ENCODE results near the gene PRPSAP2.

The PRPSAP2 gene

GRCh38 chr17:18970582-18971480, 112.9 kb downstream of the PRPSAP2 start:
- Histone ChIP-seq H3K4me3 (ENCODE audit: control insufficient read depth in 1 of 7, extremely low read depth in 1 of 7, insufficient read depth in 4 of 7, low read depth in 2 of 7, low read length in 6 of 7) (no peak overlapping the region), H3K27me3 (replicated peaks in 2 of 5; ENCODE audit: control insufficient read depth in 4 of 5, insufficient read depth in 5 of 5, low read length in 4 of 5) (no peaks in the 10 kb centered on the region), H3K9me3 (ENCODE audit: control extremely low read depth in 1 of 5, control insufficient read depth in 4 of 5, insufficient read depth in 2 of 5, low read depth in 1 of 5, low read length in 4 of 5) (no peaks in the 10 kb centered on the region), H3K27ac (ENCODE audit: insufficient read depth in 1 of 2, low read depth in 1 of 2, low read length in 2 of 2, poor library complexity in 1 of 2, severe bottlenecking in 2 of 2) (no peak overlapping the region), H3K4me1 (ENCODE audit: control extremely low read depth in 1 of 4, control insufficient read depth in 4 of 4, insufficient read depth in 4 of 4, low read length in 3 of 4) (peaks cover 4 to 47% (median 43%) of the 10 kb centered on the region in 4 experiments), H3K36me3 (ENCODE audit: control insufficient read depth in 4 of 4, insufficient read depth in 4 of 4, low read length in 3 of 4) (peaks cover 0 to 23% (median 4%) of the 10 kb centered on the region in 4 experiments)
- ChIA-PET POLR2A (no interaction called here), CTCF (interaction anchor here (1.3 to 1.4 kb wide), 2 partner anchors 10 to 28 kb away, joined by 4 to 8 read pairs; no protein-coding TSS in a partner anchor)
- no peak for DNase-seq
- 96% methylated on average over 19 of the region's 28 CpGs for WGBS (ENCODE audit: insufficient coverage)

- Histone ChIP-seq H3K36me3 (ENCODE audit: control insufficient read depth in 4 of 4, insufficient read depth in 4 of 4, low read length in 3 of 4) (peaks cover 0 to 26% (median 8%) of the 10 kb centered on the region in 4 experiments), H3K9me3 (ENCODE audit: control extremely low read depth in 1 of 5, control insufficient read depth in 4 of 5, insufficient read depth in 2 of 5, low read depth in 1 of 5, low read length in 4 of 5) (no peaks in the 10 kb centered on the region), H3K27ac (ENCODE audit: insufficient read depth in 1 of 2, low read depth in 1 of 2, low read length in 2 of 2, poor library complexity in 1 of 2, severe bottlenecking in 2 of 2) (no peak overlapping the region), H3K27me3 (replicated peaks in 2 of 5; ENCODE audit: control insufficient read depth in 4 of 5, insufficient read depth in 5 of 5, low read length in 4 of 5) (no peaks in the 10 kb centered on the region), H3K4me3 (ENCODE audit: control insufficient read depth in 1 of 7, extremely low read depth in 1 of 7, insufficient read depth in 4 of 7, low read depth in 2 of 7, low read length in 6 of 7) (no peak overlapping the region), H3K4me1 (ENCODE audit: control extremely low read depth in 1 of 4, control insufficient read depth in 4 of 4, insufficient read depth in 4 of 4, low read length in 3 of 4) (peaks cover 4 to 39% (median 35%) of the 10 kb centered on the region in 4 experiments)
- ChIA-PET POLR2A (no interaction called here), CTCF (interaction anchor here (1.0 kb wide), 1 partner anchor 11 kb away, joined by 4 read pairs; no protein-coding TSS in a partner anchor)
- 97% methylated on average over 4 of the region's 7 CpGs for WGBS (ENCODE audit: insufficient coverage)
- DNase-seq: no peak
Observed at GRCh38 chr17:18971801-18972200, 113.9 kb downstream of the PRPSAP2 start.

- Histone ChIP-seq H3K9me3 (ENCODE audit: control extremely low read depth in 1 of 5, control insufficient read depth in 4 of 5, insufficient read depth in 2 of 5, low read depth in 1 of 5, low read length in 4 of 5) (no peaks in the 10 kb centered on the region), H3K27me3 (replicated peaks in 2 of 5; ENCODE audit: control insufficient read depth in 4 of 5, insufficient read depth in 5 of 5, low read length in 4 of 5) (no peaks in the 10 kb centered on the region), H3K4me1 (ENCODE audit: control extremely low read depth in 1 of 4, control insufficient read depth in 4 of 4, insufficient read depth in 4 of 4, low read length in 3 of 4) (peaks cover 4 to 12% (median 8%) of the 10 kb centered on the region in 4 experiments), H3K27ac (ENCODE audit: insufficient read depth in 1 of 2, low read depth in 1 of 2, low read length in 2 of 2, poor library complexity in 1 of 2, severe bottlenecking in 2 of 2) (no peak overlapping the region), H3K36me3 (ENCODE audit: control insufficient read depth in 4 of 4, insufficient read depth in 4 of 4, low read length in 3 of 4) (peaks cover 0 to 43% (median 24%) of the 10 kb centered on the region in 4 experiments), H3K4me3 (ENCODE audit: control insufficient read depth in 1 of 7, extremely low read depth in 1 of 7, insufficient read depth in 4 of 7, low read depth in 2 of 7, low read length in 6 of 7) (no peak overlapping the region)
- ChIA-PET POLR2A (no interaction called here), CTCF (interaction anchor here (1.0 to 1.7 kb wide), 4 partner anchors 11 to 17 kb away, joined by 3 to 8 read pairs (median 6); no protein-coding TSS in a partner anchor)
- WGBS (ENCODE audit: insufficient coverage): 94% methylated on average over 10 of the region's 10 CpGs
- DNase-seq: no peak
Observed at GRCh38 chr17:18974407-18975149, 116.6 kb downstream of the PRPSAP2 start.

GRCh38 chr17:18975597-18975996, 117.7 kb downstream of the PRPSAP2 start:
- CTCF ChIA-PET: interaction anchor here (1.0 to 1.7 kb wide), 3 partner anchors 10 to 16 kb away, joined by 6 to 8 read pairs (median 6); no protein-coding TSS in a partner anchor
- Histone ChIP-seq H3K36me3 (ENCODE audit: control insufficient read depth in 4 of 4, insufficient read depth in 4 of 4, low read length in 3 of 4) (peaks cover 0 to 41% (median 24%) of the 10 kb centered on the region in 4 experiments), H3K4me3 (ENCODE audit: control insufficient read depth in 1 of 7, extremely low read depth in 1 of 7, insufficient read depth in 4 of 7, low read depth in 2 of 7, low read length in 6 of 7) (no peak overlapping the region), H3K9me3 (ENCODE audit: control extremely low read depth in 1 of 5, control insufficient read depth in 4 of 5, insufficient read depth in 2 of 5, low read depth in 1 of 5, low read length in 4 of 5) (no peaks in the 10 kb centered on the region), H3K4me1 (ENCODE audit: control extremely low read depth in 1 of 4, control insufficient read depth in 4 of 4, insufficient read depth in 4 of 4, low read length in 3 of 4) (peaks cover 0 to 3% (median 0%) of the 10 kb centered on the region in 4 experiments), H3K27me3 (replicated peaks in 2 of 5; ENCODE audit: control insufficient read depth in 4 of 5, insufficient read depth in 5 of 5, low read length in 4 of 5) (no peaks in the 10 kb centered on the region), H3K27ac (ENCODE audit: insufficient read depth in 1 of 2, low read depth in 1 of 2, low read length in 2 of 2, poor library complexity in 1 of 2, severe bottlenecking in 2 of 2) (no peak overlapping the region)
- DNase-seq: no peak
- POLR2A ChIA-PET: interaction anchor here (0.7 kb wide), 1 partner anchor 15 kb away, joined by 3 read pairs; no protein-coding TSS in a partner anchor
- WGBS (ENCODE audit: insufficient coverage): 90% methylated on average over 12 of the region's 13 CpGs

GRCh38 chr17:18976201-18976600, 118.3 kb downstream of the PRPSAP2 start:
- Histone ChIP-seq H3K27me3 (replicated peaks in 2 of 5; ENCODE audit: control insufficient read depth in 4 of 5, insufficient read depth in 5 of 5, low read length in 4 of 5) (no peaks in the 10 kb centered on the region), H3K27ac (ENCODE audit: insufficient read depth in 1 of 2, low read depth in 1 of 2, low read length in 2 of 2, poor library complexity in 1 of 2, severe bottlenecking in 2 of 2) (no peak overlapping the region), H3K4me3 (ENCODE audit: control insufficient read depth in 1 of 7, extremely low read depth in 1 of 7, insufficient read depth in 4 of 7, low read depth in 2 of 7, low read length in 6 of 7) (no peak overlapping the region), H3K9me3 (ENCODE audit: control extremely low read depth in 1 of 5, control insufficient read depth in 4 of 5, insufficient read depth in 2 of 5, low read depth in 1 of 5, low read length in 4 of 5) (no peaks in the 10 kb centered on the region), H3K36me3 (ENCODE audit: control insufficient read depth in 4 of 4, insufficient read depth in 4 of 4, low read length in 3 of 4) (peaks cover 0 to 37% (median 22%) of the 10 kb centered on the region in 4 experiments), H3K4me1 (ENCODE audit: control extremely low read depth in 1 of 4, control insufficient read depth in 4 of 4, insufficient read depth in 4 of 4, low read length in 3 of 4) (peaks cover 0 to 3% (median 0%) of the 10 kb centered on the region in 4 experiments)
- no peak for DNase-seq
- ChIA-PET POLR2A (interaction anchor here (0.7 kb wide), 1 partner anchor 15 kb away, joined by 3 read pairs; no protein-coding TSS in a partner anchor), CTCF (interaction anchor here (1.5 to 1.7 kb wide), 2 partner anchors 9 to 15 kb away, joined by 6 to 8 read pairs; no protein-coding TSS in a partner anchor)
- 100% methylated on average over 2 of the region's 4 CpGs for WGBS (ENCODE audit: insufficient coverage)

GRCh38 chr17:18977021-18977420, 119.1 kb downstream of the PRPSAP2 start:
- POLR2A ChIA-PET: no interaction called here
- peaks cover 0 to 1% (median 0%) of the 10 kb centered on the region in 4 experiments for H3K4me1 ChIP-seq (ENCODE audit: control extremely low read depth in 1 of 4, control insufficient read depth in 4 of 4, insufficient read depth in 4 of 4, low read length in 3 of 4)
- no peak overlapping the region for H3K4me3 ChIP-seq (ENCODE audit: control insufficient read depth in 1 of 7, extremely low read depth in 1 of 7, insufficient read depth in 4 of 7, low read depth in 2 of 7, low read length in 6 of 7)
- CTCF ChIA-PET: interaction anchor here (2.2 kb wide), 1 partner anchor 10 kb away, joined by 6 read pairs; no protein-coding TSS in a partner anchor
- H3K9me3 ChIP-seq (ENCODE audit: control extremely low read depth in 1 of 5, control insufficient read depth in 4 of 5, insufficient read depth in 2 of 5, low read depth in 1 of 5, low read length in 4 of 5): no peaks in the 10 kb centered on the region
- no peak for DNase-seq
- peaks cover 0 to 33% (median 20%) of the 10 kb centered on the region in 4 experiments for H3K36me3 ChIP-seq (ENCODE audit: control insufficient read depth in 4 of 4, insufficient read depth in 4 of 4, low read length in 3 of 4)
- 94% methylated on average over 4 of the region's 4 CpGs for WGBS (ENCODE audit: insufficient coverage)
- H3K27me3 ChIP-seq (replicated peaks in 2 of 5; ENCODE audit: control insufficient read depth in 4 of 5, insufficient read depth in 5 of 5, low read length in 4 of 5): no peaks in the 10 kb centered on the region
- H3K27ac ChIP-seq (ENCODE audit: insufficient read depth in 1 of 2, low read depth in 1 of 2, low read length in 2 of 2, poor library complexity in 1 of 2, severe bottlenecking in 2 of 2): no peak overlapping the region
